Measurements from ENCODE around the gene RTL9.

DNA sequence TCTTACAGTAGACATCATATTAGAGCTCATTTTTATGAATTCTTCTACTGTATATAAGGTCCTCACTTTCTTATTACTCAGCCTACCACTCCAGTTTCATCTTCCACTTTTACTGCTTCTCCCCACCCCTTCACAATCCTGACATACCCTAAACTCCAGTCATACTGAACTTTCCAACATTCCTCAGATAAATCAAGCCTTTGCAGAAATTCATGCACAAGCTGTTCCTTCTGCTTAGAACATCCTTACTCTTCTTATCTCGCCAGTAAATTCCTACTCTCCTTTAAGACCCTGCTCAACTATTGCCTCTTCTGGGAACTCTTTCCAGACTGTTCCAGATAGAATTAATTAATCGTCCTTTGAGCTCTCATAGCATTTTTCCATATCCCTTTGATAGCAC, 24.8 kb downstream of the RTL9 start:
- no peak for TF ChIP-seq EZH2 (IDR thresholded peaks at IDR 0.05; ENCODE audit: borderline replicate concordance, low read depth, low read length, severe bottlenecking)
- TF ChIP-seq, protein P1, sequence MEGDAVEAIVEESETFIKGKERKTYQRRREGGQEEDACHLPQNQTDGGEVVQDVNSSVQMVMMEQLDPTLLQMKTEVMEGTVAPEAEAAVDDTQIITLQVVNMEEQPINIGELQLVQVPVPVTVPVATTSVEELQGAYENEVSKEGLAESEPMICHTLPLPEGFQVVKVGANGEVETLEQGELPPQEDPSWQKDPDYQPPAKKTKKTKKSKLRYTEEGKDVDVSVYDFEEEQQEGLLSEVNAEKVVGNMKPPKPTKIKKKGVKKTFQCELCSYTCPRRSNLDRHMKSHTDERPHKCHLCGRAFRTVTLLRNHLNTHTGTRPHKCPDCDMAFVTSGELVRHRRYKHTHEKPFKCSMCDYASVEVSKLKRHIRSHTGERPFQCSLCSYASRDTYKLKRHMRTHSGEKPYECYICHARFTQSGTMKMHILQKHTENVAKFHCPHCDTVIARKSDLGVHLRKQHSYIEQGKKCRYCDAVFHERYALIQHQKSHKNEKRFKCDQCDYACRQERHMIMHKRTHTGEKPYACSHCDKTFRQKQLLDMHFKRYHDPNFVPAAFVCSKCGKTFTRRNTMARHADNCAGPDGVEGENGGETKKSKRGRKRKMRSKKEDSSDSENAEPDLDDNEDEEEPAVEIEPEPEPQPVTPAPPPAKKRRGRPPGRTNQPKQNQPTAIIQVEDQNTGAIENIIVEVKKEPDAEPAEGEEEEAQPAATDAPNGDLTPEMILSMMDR (IDR thresholded peaks at IDR 0.05; ENCODE audit: borderline replicate concordance, extremely low read depth, low read length, poor library complexity, severe bottlenecking) = no peak

Data from DND-41 (cell line).